A673 (cell line): ENCODE measurements around the gene SLC22A5. TPM values are rescaled to one million over a fixed set of nuclear protein-coding genes. Genes with fewer than 3 reads are reported as not detected.

ENCODE experiments used
- BruUV-seq: library from RNA; stranded (reverse); fragments of 400-500 nt; replicated peaks from 2 replicates; lab custom pipeline; 2021; lab: Mats Ljungman, UMichigan
- CTCF ChIA-PET: fragments of 300-600 bp; sonication (Branson Sonifier 250); formaldehyde crosslinking; loops from one replicate; lab custom pipeline; 2022; ENCODE audit warnings: antibody characterized with exemption; lab: Charles Lee
- POLR2A ChIA-PET: fragments of 300-600 bp; sonication (Branson Sonifier 250); formaldehyde crosslinking; loops from one replicate; lab custom pipeline; 2022; ENCODE audit warnings: antibody characterized with exemption; ENCODE audit not compliant: low non-redundant PET; lab: Charles Lee
- DNase-seq: peaks from one replicate; pipeline ENCODE4 v3.0.0-alpha.2; 2015; ENCODE audit warnings: low spot score
- H3K27ac ChIP-seq: fragments of 200-600 bp; sonication (generic); 2 replicates; pipeline ENCODE4 v1.5.1; 2016; ENCODE audit warnings: mixed run types, low read depth, mild to moderate bottlenecking, mixed read lengths, antibody characterized with exemption, low read length; ENCODE audit not compliant: poor library complexity, severe bottlenecking
- H3K27me3 ChIP-seq: fragments of 200-600 bp; sonication (generic); replicated peaks from 2 replicates; pipeline ENCODE4 v1.6.1; 2017; ENCODE audit warnings: mixed run types, low read depth, mild to moderate bottlenecking, mixed read lengths, antibody characterized with exemption, low read length; ENCODE audit not compliant: insufficient read depth, poor library complexity
- H3K36me3 ChIP-seq: fragments of 200-600 bp; sonication (generic); 2 replicates; pipeline ENCODE4 v1.6.1; 2016; ENCODE audit warnings: mixed run types, mild to moderate bottlenecking, mixed read lengths, antibody characterized with exemption, low read length; ENCODE audit not compliant: insufficient read depth, poor library complexity, severe bottlenecking
- H3K4me1 ChIP-seq: fragments of 200-600 bp; sonication (generic); 2 replicates; pipeline ENCODE4 v1.6.1; 2017; ENCODE audit warnings: mixed run types, mild to moderate bottlenecking, mixed read lengths, antibody characterized with exemption, low read length; ENCODE audit not compliant: insufficient read depth, poor library complexity, severe bottlenecking
- H3K4me3 ChIP-seq: fragments of 200-600 bp; sonication (generic); 2 replicates; pipeline ENCODE4 v1.5.1; 2016; ENCODE audit warnings: low read depth, mixed run types, mild to moderate bottlenecking, mixed read lengths, low read length; ENCODE audit not compliant: poor library complexity, severe bottlenecking
- H3K9me3 ChIP-seq: fragments of 200-600 bp; sonication (generic); 2 replicates; pipeline ENCODE4 v1.6.1; 2016; ENCODE audit warnings: mixed run types, low read depth, mild to moderate bottlenecking, mixed read lengths, antibody characterized with exemption, low read length; ENCODE audit not compliant: poor library complexity, severe bottlenecking
- CTCF ChIP-seq: fragments of 300-800, 200-600 bp; sonication (generic); conservative IDR thresholded peaks from 2 replicates; pipeline ENCODE4 v1.5.1; 2017; ENCODE audit warnings: low read depth, mild to moderate bottlenecking, antibody characterized with exemption, low read length, moderate library complexity, mixed read lengths
- EZH2 ChIP-seq: fragments of 200-600 bp; sonication (generic); IDR thresholded peaks from 2 replicates; pipeline ENCODE4 v1.6.1; 2017; ENCODE audit warnings: borderline replicate concordance, low read depth, mild to moderate bottlenecking, mixed read lengths, antibody characterized with exemption, low read length; ENCODE audit not compliant: poor library complexity, severe bottlenecking
- intact Hi-C: fragments of 100-400 bp; cut with micrococcal nuclease; formaldehyde crosslinking; loops from one replicate; pipeline ENCODE4 v1.10.0; 2022; ENCODE audit not compliant: unreplicated experiment
- total RNA-seq: library from RNA; stranded (reverse); gene quantifications from 2 replicates; pipeline ENCODE4 v1.2.3, GENCODE V29; 2021

SLC22A5 gene
- total RNA-seq, 1 experiment from 2014 or later: 3.0 TPM

- H3K4me1 ChIP-seq: peaks cover 27% of the 10 kb centered on the region
- POLR2A ChIA-PET: no interaction called here
- no peaks in the 10 kb centered on the region for H3K9me3 ChIP-seq
- CTCF ChIA-PET: no interaction called here
- H3K27me3 ChIP-seq: no peaks in the 10 kb centered on the region
- H3K27ac ChIP-seq: no peak overlapping the region
- H3K36me3 ChIP-seq: no peaks in the 10 kb centered on the region
- no peak for DNase-seq
- BruUV-seq: no TSS peak
- H3K4me3 ChIP-seq: no peak overlapping the region
- intact Hi-C loops: no loop called here
- TF ChIP-seq CTCF: no peak
- no peak for TF ChIP-seq EZH2
Measured at GRCh38 chr5:132430746-132431145, 61.2 kb downstream of the SLC22A5 start.

GRCh38 chr5:132431632-132432031 lies 62.1 kb downstream of the SLC22A5 start:
- Histone ChIP-seq H3K4me3 (no peak overlapping the region), H3K4me1 (peaks cover 23% of the 10 kb centered on the region), H3K9me3 (no peaks in the 10 kb centered on the region), H3K27ac (no peak overlapping the region), H3K36me3 (no peaks in the 10 kb centered on the region), H3K27me3 (no peaks in the 10 kb centered on the region)
- DNase-seq: no peak
- TF ChIP-seq EZH2 (no peak), CTCF (no peak)
- no TSS peak for BruUV-seq
- ChIA-PET CTCF (no interaction called here), POLR2A (interaction anchor here (0.6 kb wide), 1 partner anchor 47 kb away, joined by 3 read pairs; no protein-coding TSS in a partner anchor)
- intact Hi-C loops: no loop called here

GRCh38 chr5:132433141-132433540 lies 63.6 kb downstream of the SLC22A5 start:
- Histone ChIP-seq H3K27me3 (no peaks in the 10 kb centered on the region), H3K9me3 (no peaks in the 10 kb centered on the region), H3K36me3 (no peaks in the 10 kb centered on the region), H3K4me3 (no peak overlapping the region), H3K4me1 (peaks cover 19% of the 10 kb centered on the region), H3K27ac (no peak overlapping the region)
- POLR2A ChIA-PET: no interaction called here
- intact Hi-C loops: no loop called here
- TF ChIP-seq CTCF: no peak
- no peak for TF ChIP-seq EZH2
- DNase-seq: no peak
- CTCF ChIA-PET: no interaction called here
- no TSS peak for BruUV-seq
